ENCODE measurements around the gene FOXP3. TPM values are rescaled to one million over a fixed set of nuclear protein-coding genes. Genes with fewer than 3 reads are reported as not detected.

Gene FOXP3
- total RNA-seq, 1 experiment from 2014 or later = 0.68 TPM

DNA sequence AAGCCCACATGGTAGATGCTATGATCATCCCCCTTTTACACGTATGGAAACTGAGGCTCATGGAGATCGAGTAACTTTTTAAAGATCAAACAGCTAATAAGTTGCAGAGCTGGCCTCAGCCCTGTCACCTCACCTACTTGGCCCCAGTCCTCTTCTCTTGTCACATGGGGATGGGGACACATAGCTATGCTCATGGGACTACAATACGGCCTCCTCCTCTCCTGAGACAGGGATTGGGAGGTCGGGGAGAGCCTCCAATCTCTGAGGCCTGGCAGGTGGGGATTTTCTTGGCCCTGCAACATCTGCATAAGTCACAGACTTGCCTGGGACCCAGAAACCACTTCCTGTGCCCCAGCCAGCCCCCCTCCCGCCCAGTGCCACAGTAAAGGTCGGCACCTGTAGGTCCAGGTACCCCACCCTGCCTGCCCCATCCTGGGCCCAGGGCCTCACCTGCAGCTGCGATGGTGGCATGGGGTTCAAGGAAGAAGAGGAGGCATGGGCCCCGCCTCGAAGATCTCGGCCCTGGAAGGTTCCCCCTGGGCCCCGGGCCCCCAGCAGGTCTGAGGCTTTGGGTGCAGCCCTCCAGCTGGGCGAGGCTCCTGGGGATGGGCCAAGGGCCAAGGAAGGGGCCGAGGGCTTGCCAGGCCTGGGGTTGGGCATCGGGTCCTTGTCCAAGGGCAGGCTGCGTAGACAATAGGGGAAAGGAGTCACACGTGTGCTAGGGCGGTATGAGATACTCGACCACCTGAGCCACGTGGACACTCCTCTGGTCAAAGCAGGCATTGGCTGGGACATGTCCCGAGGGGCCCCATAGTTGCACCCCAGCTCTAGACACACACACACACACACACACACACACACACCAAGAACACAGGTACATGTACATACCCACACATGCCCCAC lies 6.4 kb downstream of the FOXP3 start:
- H2BK15ac ChIP-seq (ENCODE audit: low read depth, low read length) = no peak overlapping the region
- H4K91ac ChIP-seq (ENCODE audit: insufficient read length, low read depth, low read length) = no peak overlapping the region
- no peaks in the 10 kb centered on the region for H3K23me2 ChIP-seq (ENCODE audit: insufficient read length, low read depth, low read length, poor library complexity, severe bottlenecking)
- H3K27ac Mint-ChIP-seq = no peak overlapping the region
- no peak overlapping the region for H3K9ac ChIP-seq (ENCODE audit: extremely low read depth, insufficient read length, low read length)
- H4K8ac ChIP-seq (replicated peaks; ENCODE audit: insufficient read length, low read depth, low read length) = no peak overlapping the region
- no peak overlapping the region for H3K4ac ChIP-seq (ENCODE audit: low read depth, low read length)
- peaks cover 8 to 12% of the 10 kb centered on the region in 2 experiments for H3K4me1 Mint-ChIP-seq
- no peak overlapping the region for H3K14ac ChIP-seq (ENCODE audit: insufficient read depth, low read length)
- no peak overlapping the region for H3K4me3 Mint-ChIP-seq
- H4K20me1 ChIP-seq (ENCODE audit: control insufficient read depth, insufficient read depth, insufficient read length) = no peaks in the 10 kb centered on the region
- no peak overlapping the region for H3T11ph ChIP-seq (ENCODE audit: low read length)
- H3K36me3 Mint-ChIP-seq (ENCODE audit: insufficient read depth in 1 of 3, low read depth in 3 of 3) = peaks cover 2 to 13% (median 5%) of the 10 kb centered on the region in 3 experiments; a peak in 6 of 7 replicates
- TF ChIP-seq, protein P1, sequence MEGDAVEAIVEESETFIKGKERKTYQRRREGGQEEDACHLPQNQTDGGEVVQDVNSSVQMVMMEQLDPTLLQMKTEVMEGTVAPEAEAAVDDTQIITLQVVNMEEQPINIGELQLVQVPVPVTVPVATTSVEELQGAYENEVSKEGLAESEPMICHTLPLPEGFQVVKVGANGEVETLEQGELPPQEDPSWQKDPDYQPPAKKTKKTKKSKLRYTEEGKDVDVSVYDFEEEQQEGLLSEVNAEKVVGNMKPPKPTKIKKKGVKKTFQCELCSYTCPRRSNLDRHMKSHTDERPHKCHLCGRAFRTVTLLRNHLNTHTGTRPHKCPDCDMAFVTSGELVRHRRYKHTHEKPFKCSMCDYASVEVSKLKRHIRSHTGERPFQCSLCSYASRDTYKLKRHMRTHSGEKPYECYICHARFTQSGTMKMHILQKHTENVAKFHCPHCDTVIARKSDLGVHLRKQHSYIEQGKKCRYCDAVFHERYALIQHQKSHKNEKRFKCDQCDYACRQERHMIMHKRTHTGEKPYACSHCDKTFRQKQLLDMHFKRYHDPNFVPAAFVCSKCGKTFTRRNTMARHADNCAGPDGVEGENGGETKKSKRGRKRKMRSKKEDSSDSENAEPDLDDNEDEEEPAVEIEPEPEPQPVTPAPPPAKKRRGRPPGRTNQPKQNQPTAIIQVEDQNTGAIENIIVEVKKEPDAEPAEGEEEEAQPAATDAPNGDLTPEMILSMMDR (conservative IDR thresholded peaks at IDR 0.05) = no peak
- H3K56ac ChIP-seq (ENCODE audit: insufficient read length, low read depth, low read length) = no peak overlapping the region
- H2AK5ac ChIP-seq (ENCODE audit: insufficient read length, low read length) = no peak overlapping the region
- H3K27me3 Mint-ChIP-seq (ENCODE audit: low read depth) = peaks cover 14% of the 10 kb centered on the region
- no peak overlapping the region for H3K4me2 ChIP-seq (ENCODE audit: insufficient read depth, insufficient read length, low read length)
- no peaks in the 10 kb centered on the region for H3K27me3 ChIP-seq (ENCODE audit: insufficient read depth, low read length)
- no peak overlapping the region for H3K23ac ChIP-seq (ENCODE audit: insufficient read length, low read depth, low read length)
- H3K79me2 ChIP-seq (ENCODE audit: insufficient read depth, low read length) = no peaks in the 10 kb centered on the region
- H2BK120ac ChIP-seq (ENCODE audit: low read depth, low read length, poor library complexity, severe bottlenecking) = no peak overlapping the region
- H3K79me1 ChIP-seq (ENCODE audit: insufficient read depth, low read depth, low read length, poor library complexity, severe bottlenecking) = no peaks in the 10 kb centered on the region
- no peak overlapping the region for H2BK20ac ChIP-seq (ENCODE audit: low read depth, low read length, poor library complexity, severe bottlenecking)
- no peaks in the 10 kb centered on the region for H3K4me1 ChIP-seq (ENCODE audit: insufficient read depth, low read length)
- no CpG with 5 or more reads among the region's 20 CpGs for WGBS (ENCODE audit: extremely low coverage, insufficient read length, low lambda C conversion rate)
- peaks cover 12% of the 10 kb centered on the region for H3K9me3 ChIP-seq (ENCODE audit: control insufficient read depth, low read depth, low read length)
- H4K5ac ChIP-seq (ENCODE audit: insufficient read length, low read depth, low read length) = no peak overlapping the region
- H2AFZ ChIP-seq (ENCODE audit: low read length) = no peak overlapping the region
- H2BK12ac ChIP-seq (ENCODE audit: insufficient read length, low read depth, low read length) = no peak overlapping the region
- no peak for DNase-seq
- no peak overlapping the region for H3K18ac ChIP-seq (ENCODE audit: insufficient read length, low read depth, low read length)
- peaks cover 70 to 71% of the 10 kb centered on the region in 2 experiments for H3K9me3 Mint-ChIP-seq
- H2BK5ac ChIP-seq (ENCODE audit: insufficient read length, low read length) = no peak overlapping the region
- H3K27ac ChIP-seq (ENCODE audit: insufficient read length, low read depth, low read length) = no peak overlapping the region
